MM.1S (cell line): ENCODE measurements around the gene KMT2D.

Experiments used
- DNase-seq: peaks from one replicate; pipeline ENCODE4 v3.0.0-alpha.2; 2015
- H2AFZ ChIP-seq: fragments of 300-600 bp; sonication (generic); 2 replicates; pipeline ENCODE4 v1.6.0; 2016; ENCODE audit warnings: antibody characterized with exemption, low read length
- H3F3A ChIP-seq: fragments of 300-600 bp; sonication (generic); 2 replicates; pipeline ENCODE4 v1.6.1; 2016; ENCODE audit warnings: mild to moderate bottlenecking, antibody characterized with exemption, low read length, moderate library complexity, mixed read lengths; ENCODE audit not compliant: insufficient read depth
- H3K27ac ChIP-seq: fragments of 300-600 bp; sonication (generic); 2 replicates; pipeline ENCODE4 v1.5.1; 2016; ENCODE audit warnings: mild to moderate bottlenecking, low read length
- H3K27me3 ChIP-seq: fragments of 300-600 bp; sonication (generic); replicated peaks from 2 replicates; pipeline ENCODE4 v1.6.0; 2016; ENCODE audit warnings: low read length; ENCODE audit not compliant: insufficient read depth
- H3K36me3 ChIP-seq: fragments of 300-600 bp; sonication (generic); replicated peaks from 2 replicates; pipeline ENCODE4 v1.6.1; 2016; ENCODE audit warnings: mild to moderate bottlenecking, low read length, mixed read lengths; ENCODE audit not compliant: insufficient read depth
- H3K4me1 ChIP-seq: fragments of 300-600 bp; sonication (generic); 2 replicates; pipeline ENCODE4 v1.6.1; 2016; ENCODE audit warnings: low read length, mixed read lengths
- H3K4me2 ChIP-seq: fragments of 300-600 bp; sonication (generic); 2 replicates; pipeline ENCODE4 v1.6.0; 2016; ENCODE audit warnings: low read depth, low read length
- H3K4me3 ChIP-seq: fragments of 300-600 bp; sonication (generic); 2 replicates; pipeline ENCODE4 v1.5.1; 2016; ENCODE audit warnings: low read length, mixed read lengths
- H3K79me2 ChIP-seq: fragments of 300-600 bp; sonication (generic); 2 replicates; pipeline ENCODE4 v1.6.1; 2016; ENCODE audit warnings: mixed run types, low read length, mixed read lengths
- H3K9ac ChIP-seq: fragments of 300-600 bp; sonication (generic); 2 replicates; pipeline ENCODE4 v1.6.1; 2016; ENCODE audit warnings: low read length, mixed read lengths
- H3K9me2 ChIP-seq: fragments of 300-600 bp; sonication (generic); replicated peaks from 2 replicates; pipeline ENCODE4 v1.6.1; 2016; ENCODE audit warnings: mild to moderate bottlenecking, low read length, mixed read lengths; ENCODE audit not compliant: insufficient read depth
- H3K9me3 ChIP-seq: fragments of 300-600 bp; sonication (generic); replicated peaks from 2 replicates; pipeline ENCODE4 v1.6.1; 2016; ENCODE audit warnings: mild to moderate bottlenecking, low read length, mixed read lengths; ENCODE audit not compliant: insufficient read depth
- H4K20me1 ChIP-seq: fragments of 300-600 bp; sonication (generic); 2 replicates; pipeline ENCODE4 v1.6.1; 2016; ENCODE audit warnings: mild to moderate bottlenecking, low read length, moderate library complexity, mixed read lengths; ENCODE audit not compliant: insufficient read depth
- EZH2 ChIP-seq: fragments of 300-600 bp; sonication (generic); optimal IDR thresholded peaks from 2 replicates; pipeline ENCODE3; 2017; ENCODE audit warnings: low read depth, mild to moderate bottlenecking, antibody characterized with exemption, low read length, mixed read lengths
- EZH2phosphoT487 ChIP-seq: fragments of 300-600 bp; sonication (generic); IDR thresholded peaks from 2 replicates; pipeline ENCODE4 v1.6.1; 2018; ENCODE audit warnings: antibody characterized with exemption, low read length
- TF ChIP-seq, protein P1 (sequence below): fragments of 300-600 bp; sonication (generic); IDR thresholded peaks from 2 replicates; pipeline ENCODE4 v1.5.1; 2016; ENCODE audit warnings: antibody characterized with exemption, low read length, mixed read lengths

KMT2D gene

GRCh38 chr12:49040364-49040855 is 20.2 kb downstream of the KMT2D start:
- Histone ChIP-seq H2AFZ (no peak overlapping the region), H3K79me2 (no peaks in the 10 kb centered on the region), H3K36me3 (no peaks in the 10 kb centered on the region; the same call in 1 of the 2 replicates), H3K27me3 (no peaks in the 10 kb centered on the region), H3K4me3 (no peak overlapping the region), H3F3A (no peaks in the 10 kb centered on the region), H3K9me2 (no peaks in the 10 kb centered on the region), H3K4me2 (no peak overlapping the region), H3K9me3 (no peaks in the 10 kb centered on the region), H3K9ac (no peak overlapping the region), H3K4me1 (no peaks in the 10 kb centered on the region), H3K27ac (no peak overlapping the region), H4K20me1 (no peaks in the 10 kb centered on the region)
- no peak for TF ChIP-seq EZH2
- TF ChIP-seq, protein P1, sequence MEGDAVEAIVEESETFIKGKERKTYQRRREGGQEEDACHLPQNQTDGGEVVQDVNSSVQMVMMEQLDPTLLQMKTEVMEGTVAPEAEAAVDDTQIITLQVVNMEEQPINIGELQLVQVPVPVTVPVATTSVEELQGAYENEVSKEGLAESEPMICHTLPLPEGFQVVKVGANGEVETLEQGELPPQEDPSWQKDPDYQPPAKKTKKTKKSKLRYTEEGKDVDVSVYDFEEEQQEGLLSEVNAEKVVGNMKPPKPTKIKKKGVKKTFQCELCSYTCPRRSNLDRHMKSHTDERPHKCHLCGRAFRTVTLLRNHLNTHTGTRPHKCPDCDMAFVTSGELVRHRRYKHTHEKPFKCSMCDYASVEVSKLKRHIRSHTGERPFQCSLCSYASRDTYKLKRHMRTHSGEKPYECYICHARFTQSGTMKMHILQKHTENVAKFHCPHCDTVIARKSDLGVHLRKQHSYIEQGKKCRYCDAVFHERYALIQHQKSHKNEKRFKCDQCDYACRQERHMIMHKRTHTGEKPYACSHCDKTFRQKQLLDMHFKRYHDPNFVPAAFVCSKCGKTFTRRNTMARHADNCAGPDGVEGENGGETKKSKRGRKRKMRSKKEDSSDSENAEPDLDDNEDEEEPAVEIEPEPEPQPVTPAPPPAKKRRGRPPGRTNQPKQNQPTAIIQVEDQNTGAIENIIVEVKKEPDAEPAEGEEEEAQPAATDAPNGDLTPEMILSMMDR, result no peak
- DNase-seq, result no peak

GRCh38 chr12:49039421-49040363 is 20.9 kb downstream of the KMT2D start:
- H4K20me1 ChIP-seq, result no peaks in the 10 kb centered on the region
- no peak overlapping the region for H3K4me3 ChIP-seq
- H3K9me2 ChIP-seq, result no peaks in the 10 kb centered on the region
- H2AFZ ChIP-seq, result no peak overlapping the region
- H3K27ac ChIP-seq, result no peak overlapping the region
- TF ChIP-seq EZH2phosphoT487 (no peak), EZH2 (no peak)
- TF ChIP-seq, protein P1, result no peak
- no peak overlapping the region for H3K9ac ChIP-seq
- H3K4me2 ChIP-seq, result no peak overlapping the region
- no peaks in the 10 kb centered on the region for H3K4me1 ChIP-seq
- no peaks in the 10 kb centered on the region for H3K9me3 ChIP-seq
- no peaks in the 10 kb centered on the region for H3K27me3 ChIP-seq
- H3K36me3 ChIP-seq, result no peaks in the 10 kb centered on the region; the same call in 1 of the 2 replicates
- no peaks in the 10 kb centered on the region for H3F3A ChIP-seq
- no peak for DNase-seq
- H3K79me2 ChIP-seq, result no peaks in the 10 kb centered on the region

GRCh38 chr12:49038291-49038955 is 22.2 kb downstream of the KMT2D start:
- Histone ChIP-seq H3K79me2 (no peaks in the 10 kb centered on the region), H3K36me3 (no peaks in the 10 kb centered on the region; the same call in 1 of the 2 replicates), H4K20me1 (no peaks in the 10 kb centered on the region), H3K27me3 (no peaks in the 10 kb centered on the region), H3F3A (no peaks in the 10 kb centered on the region), H3K4me2 (no peak overlapping the region), H3K4me1 (no peaks in the 10 kb centered on the region), H3K4me3 (no peak overlapping the region), H3K9me2 (no peaks in the 10 kb centered on the region), H2AFZ (no peak overlapping the region), H3K9ac (no peak overlapping the region), H3K9me3 (no peaks in the 10 kb centered on the region), H3K27ac (no peak overlapping the region)
- no peak for DNase-seq
- TF ChIP-seq EZH2, result no peak
- no peak for TF ChIP-seq EZH2phosphoT487
- TF ChIP-seq, protein P1, result no peak
